ENCODE data around the gene CLIC4.

DNA sequence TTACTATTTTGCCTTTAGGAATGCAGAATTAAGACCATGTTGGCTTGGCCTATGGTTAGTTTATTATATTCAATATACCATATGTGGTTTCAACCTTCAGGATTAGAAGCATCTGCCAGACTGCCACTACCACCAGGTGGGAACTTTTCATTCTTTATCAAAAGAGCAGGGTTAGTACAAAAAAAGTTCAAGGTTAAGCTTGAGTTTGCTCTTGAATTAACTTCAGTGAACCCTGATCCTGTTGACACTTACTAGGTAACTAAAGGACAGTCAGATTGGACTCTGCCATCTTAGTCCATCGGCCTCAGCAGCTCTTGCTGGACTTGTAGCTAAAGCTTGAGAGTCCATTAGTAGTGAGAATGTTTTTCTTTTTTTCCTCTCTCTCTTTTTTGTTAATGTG, 22.1 kb downstream of the CLIC4 start:
- TF ChIP-seq MLX (CRISPR knock-in tag; IDR thresholded peaks at IDR 0.05), result no peak
- no peak for TF ChIP-seq USF2 (CRISPR knock-in tag; IDR thresholded peaks at IDR 0.05)
- TF ChIP-seq CTCF (IDR thresholded peaks at IDR 0.05), result no peak
